Inflammatory macrophage treated with lipopolysaccharide for 4 hours (primary cell): ENCODE data around the gene RDM1.

Source experiments
- DNase-seq: peaks from one replicate; pipeline ENCODE4 v3.0.0-alpha.2; 2020

Gene RDM1

DNA sequence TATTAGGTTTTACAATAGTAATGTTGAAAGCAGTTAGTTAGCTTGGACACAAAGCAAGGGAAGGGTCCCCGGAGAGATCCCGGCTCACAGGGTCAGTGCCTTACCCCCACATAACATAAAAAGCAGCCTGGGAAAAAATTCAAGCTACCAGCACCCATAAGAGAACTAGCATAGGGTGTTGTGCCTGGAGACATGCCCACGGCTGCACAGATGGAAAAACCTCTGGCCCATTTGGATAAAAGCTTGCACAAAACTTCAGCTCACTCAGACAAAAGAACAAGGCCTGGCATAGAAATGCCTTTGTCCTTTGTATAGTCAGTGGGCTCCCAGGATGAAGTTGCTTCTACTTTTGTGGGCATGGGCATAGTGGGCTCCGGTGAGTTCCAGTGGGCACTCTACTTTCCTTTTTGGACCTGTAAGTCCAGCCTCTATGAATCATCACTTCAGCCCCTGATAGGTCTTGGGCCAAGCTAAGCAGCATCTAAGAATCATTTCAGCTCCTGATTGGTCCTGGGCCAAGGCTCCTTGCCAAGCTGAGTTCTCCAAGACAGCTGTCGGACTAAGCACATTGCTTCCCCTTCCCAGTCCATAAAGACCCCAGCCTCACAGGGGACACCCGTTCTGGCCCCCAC is 1.3 kb upstream of the RDM1 start:
- no peak for DNase-seq

- no peak for DNase-seq
These were observed 2.9 kb downstream of the RDM1 start for GRCh38 chr17:35927714-35928113.

- peak; percentile 4 for DNase-seq
These were observed 6.9 kb downstream of the RDM1 start for GRCh38 chr17:35923609-35924114.

- DNase-seq: no peak
These were observed 10.3 kb downstream of the RDM1 start for GRCh38 chr17:35920229-35920628.

- DNase-seq: peak; percentile 22
These were observed 11.9 kb downstream of the RDM1 start for GRCh38 chr17:35918665-35919064.

GRCh38 chr17:35917519-35918213 is 12.9 kb downstream of the RDM1 start:
- DNase-seq: no peak

GRCh38 chr17:35915153-35915964 is 15.2 kb downstream of the RDM1 start:
- peak; percentile 11 for DNase-seq

DNA sequence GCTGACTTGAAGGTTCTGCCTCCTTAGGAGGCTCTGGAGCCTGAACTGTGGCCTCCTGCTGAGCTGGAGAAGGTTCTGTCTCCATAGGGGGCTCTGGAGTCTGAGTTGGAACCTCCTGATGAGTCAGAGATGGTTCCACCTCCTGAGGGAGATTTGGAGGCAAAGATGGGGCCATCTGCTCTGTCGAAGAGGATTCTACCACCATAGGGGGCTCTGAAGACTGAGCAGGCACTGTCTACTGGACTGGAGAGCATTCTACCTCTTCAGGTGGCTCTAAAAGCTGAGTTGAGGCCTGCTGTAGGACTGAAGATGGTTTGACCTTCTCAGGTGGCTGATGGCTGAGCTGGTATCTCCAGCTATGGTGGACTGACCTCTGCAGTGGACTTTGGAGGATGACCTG is 16.2 kb downstream of the RDM1 start:
- no peak for DNase-seq

DNA sequence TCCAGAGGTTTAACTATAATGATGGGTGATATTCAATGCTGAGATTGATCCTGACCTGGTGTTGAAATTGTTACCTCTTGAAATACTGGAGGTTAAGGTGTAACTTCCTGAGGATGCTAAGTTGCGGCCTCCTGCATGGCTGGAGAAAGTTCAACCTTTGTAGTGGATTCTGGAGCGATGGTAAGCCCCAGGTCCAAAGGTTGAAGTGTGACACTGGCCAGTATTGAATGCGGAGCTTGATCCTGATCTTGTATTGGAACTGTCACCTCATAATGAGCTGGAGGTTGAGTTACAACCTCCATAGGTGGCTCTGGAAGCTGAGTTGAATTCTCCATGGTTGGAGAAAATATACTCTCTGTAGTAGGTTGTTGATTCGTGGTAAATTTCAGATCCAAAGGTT is 17.0 kb downstream of the RDM1 start:
- DNase-seq: no peak

DNA sequence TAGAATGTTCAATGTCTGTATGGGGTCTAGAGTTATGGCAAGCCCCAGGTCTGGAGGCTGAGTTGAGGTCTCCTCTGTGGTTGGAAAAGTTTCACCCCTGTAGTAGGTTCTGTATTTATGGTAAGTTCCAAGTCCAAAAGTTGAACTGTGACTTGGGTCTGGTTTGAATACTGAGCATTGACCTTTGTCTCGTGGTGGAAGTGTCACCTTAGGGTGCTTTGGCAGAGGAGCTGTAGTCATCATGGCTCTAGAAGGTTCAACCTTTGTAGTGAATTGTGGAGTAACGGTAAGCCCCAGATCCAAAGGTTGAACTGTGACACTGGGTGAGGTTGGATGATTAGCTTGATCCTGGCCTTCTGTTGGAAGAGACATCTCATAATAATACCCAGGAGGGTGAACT is 17.6 kb downstream of the RDM1 start:
- DNase-seq: no peak

- DNase-seq: no peak
These were observed 18.1 kb downstream of the RDM1 start for GRCh38 chr17:35912339-35912912.

- DNase-seq: no peak
These were observed 21.2 kb downstream of the RDM1 start for GRCh38 chr17:35909408-35909807.

- no peak for DNase-seq
These were observed 22.9 kb downstream of the RDM1 start for GRCh38 chr17:35907691-35908090.

DNA sequence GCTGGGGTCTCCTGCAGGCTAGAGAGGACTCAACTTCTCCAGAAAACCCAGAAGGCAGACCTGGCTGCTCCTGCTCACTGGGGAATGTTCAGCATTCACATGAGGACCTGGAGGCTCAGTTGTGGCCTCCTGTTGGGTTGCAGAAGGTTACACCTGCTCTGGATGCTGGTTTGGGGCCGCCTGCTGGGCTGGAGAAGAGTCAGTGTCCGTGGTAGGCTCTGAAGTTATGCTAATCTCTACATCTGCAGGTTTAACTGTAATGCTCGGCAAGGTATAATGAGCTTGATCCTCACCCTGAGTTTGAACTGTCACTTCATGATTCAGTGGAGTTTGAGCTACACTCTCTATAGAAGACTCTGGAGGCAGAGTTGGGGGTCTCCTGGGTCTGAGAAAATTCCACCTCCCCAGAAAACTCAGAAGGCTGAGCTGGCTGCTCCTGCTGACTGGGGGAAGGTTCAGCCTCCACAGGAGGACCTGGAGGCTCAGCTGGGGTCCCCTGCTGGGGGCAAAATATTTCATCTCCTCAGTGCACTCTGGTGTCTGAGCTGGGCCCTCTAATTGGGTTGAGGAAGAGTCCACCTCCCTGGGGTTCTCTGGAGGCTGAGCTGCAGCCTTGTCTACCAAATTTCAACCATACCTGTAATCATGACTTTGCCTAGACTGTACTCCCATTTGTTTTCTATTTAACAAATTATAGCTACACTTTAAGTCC is 23.5 kb downstream of the RDM1 start:
- DNase-seq: no peak

DNA sequence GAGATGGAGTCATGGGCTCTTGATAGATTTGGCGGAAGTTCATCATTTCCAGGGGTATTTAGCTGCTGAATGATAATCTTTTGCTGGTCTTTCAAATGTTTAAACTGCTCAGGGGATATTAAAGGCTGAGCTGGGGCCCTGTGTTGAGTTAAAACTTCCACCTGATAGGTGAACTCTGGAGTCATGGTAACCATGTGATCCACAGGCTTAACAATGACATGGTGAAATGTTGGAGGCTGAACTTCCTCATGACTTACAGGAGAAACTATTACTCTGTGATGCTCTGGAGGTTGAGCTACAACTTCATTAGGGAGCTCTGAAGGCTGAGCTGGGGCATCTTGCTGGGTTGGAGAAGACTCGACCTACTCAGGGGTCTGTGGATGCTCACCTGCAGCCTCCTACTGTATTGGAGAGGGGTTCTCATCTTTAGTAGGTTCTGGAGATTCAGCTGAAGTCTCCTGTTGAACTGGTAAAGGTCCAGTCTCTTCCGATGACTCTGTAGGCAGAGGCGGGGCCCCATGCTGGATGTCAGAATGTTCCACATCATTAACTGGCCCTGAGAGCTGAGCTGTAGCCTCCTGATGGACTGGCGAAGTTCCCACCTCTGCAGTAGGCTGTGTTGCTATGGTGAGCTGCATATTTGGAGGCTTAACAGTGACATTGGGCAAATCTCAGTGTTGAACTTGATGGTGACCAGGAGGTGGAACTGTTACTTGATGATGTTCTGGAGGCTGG is 24.2 kb downstream of the RDM1 start:
- DNase-seq: no peak

DNA sequence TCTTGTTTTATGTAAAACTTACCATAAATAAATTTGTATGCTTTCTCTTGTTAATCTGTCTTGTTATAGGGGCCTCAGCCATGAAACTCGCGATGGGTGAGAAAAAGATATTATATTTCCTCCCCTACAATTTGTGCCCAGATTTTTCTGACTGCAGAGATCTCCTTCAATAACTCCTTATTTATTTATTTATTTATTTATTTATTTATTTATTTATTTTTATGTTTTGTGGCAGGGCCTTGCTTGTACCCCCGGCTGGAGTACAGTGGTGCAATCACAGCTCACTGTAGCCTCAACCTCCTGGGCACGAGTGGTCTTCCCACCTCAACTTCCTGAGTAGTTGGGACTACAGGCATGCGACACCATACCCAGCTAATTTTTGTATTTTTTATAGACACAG is 27.1 kb downstream of the RDM1 start:
- no peak for DNase-seq

GRCh38 chr17:35901631-35902175 is 28.9 kb downstream of the RDM1 start:
- DNase-seq: no peak

DNA sequence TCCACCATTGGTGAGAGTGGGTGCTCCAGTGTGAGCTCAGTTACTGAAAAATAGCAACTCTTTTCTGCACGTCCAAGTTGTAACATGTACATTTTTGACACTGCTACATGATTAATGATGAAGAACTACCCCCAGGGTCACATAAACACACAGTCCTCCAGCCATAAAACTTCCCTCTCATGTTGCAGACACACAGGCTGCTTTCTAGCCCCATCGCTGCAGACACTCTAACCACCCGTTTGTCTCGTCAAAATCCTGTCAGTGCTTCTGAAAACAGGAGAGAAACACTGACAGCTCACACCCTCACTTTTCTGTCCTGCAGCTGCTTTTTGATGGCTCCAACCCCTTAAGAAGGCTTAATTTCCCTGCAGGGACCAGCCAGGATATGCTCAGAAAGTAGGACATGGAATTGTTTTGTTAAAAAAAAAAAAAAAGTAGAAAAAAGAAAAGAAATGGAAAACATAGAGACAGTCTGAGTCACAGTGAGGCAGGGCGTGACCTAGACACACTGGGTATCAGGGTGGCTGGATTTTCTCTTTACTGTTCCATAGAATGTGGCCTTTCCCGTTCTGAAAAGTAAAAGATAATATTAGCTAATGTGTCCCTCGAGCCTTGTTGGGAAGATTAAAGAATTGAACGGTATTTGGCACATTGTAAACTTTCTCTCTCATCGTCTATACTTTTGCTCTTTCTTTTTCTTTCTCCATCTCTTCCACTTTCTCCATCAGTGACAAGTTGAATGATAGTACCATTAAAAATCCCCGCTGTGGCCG is 29.7 kb downstream of the RDM1 start:
- DNase-seq: no peak

DNA sequence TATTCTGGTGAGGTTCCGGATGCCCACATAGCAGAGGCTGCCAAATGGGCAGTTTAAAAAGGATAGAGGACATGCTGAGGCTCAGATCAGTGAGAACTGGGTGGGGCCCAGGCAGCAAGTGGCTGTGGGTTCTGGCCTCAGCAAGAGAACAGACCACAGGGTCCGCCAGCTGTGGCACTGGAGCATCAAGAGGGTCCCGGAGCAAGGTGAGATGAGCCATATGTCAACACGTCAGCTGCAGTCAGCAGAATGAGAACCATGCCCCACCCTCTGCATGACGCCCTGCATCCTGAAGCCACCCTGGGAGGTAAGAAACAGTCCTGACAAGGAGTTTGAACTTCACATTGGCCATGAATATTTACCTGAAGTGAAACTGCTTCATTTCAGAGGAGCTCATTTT is 30.3 kb downstream of the RDM1 start:
- DNase-seq: no peak

GRCh38 chr17:35898283-35899070 is 32.1 kb downstream of the RDM1 start:
- peak; percentile 37 for DNase-seq
